IMR-90 (cell line): ENCODE measurements around the gene ADARB2. TPM values are rescaled to one million over a fixed set of nuclear protein-coding genes. Genes with fewer than 3 reads are reported as not detected.

Experiments used
- ATAC-seq: fragments of 200-7000 bp; cut with Tn5 transposase; 2 replicates; pipeline ENCODE4 v1.9.1; 2020; ENCODE audit warnings: low read depth, mild to moderate bottlenecking, moderate library complexity
- BruUV-seq: library from RNA; stranded (reverse); fragments of 400-500 nt; replicated peaks from 2 replicates; lab custom pipeline; 2021; lab: Mats Ljungman, UMichigan
- CTCF ChIA-PET: fragments of 300-600 bp; formaldehyde crosslinking; extraction: SDS; loops from one replicate; lab custom pipeline; 2021; ENCODE audit warnings: antibody characterized with exemption; lab: Yijun Ruan, JAX
- POLR2A ChIA-PET: fragments of 300-600 bp; sonication (Branson Sonifier 250); formaldehyde crosslinking; loops from one replicate; lab custom pipeline; 2022; ENCODE audit warnings: antibody characterized with exemption; ENCODE audit not compliant: unreplicated experiment; lab: Charles Lee
- DNase-seq: peaks from one replicate; pipeline ENCODE4 v3.0.0; 2013
- H2AFZ ChIP-seq: replicated peaks from 2 replicates; pipeline ENCODE3; 2013; ENCODE audit warnings: low read length, mild to moderate bottlenecking; ENCODE audit not compliant: poor library complexity
- H2AK5ac ChIP-seq: 2 replicates; pipeline ENCODE4 v1.6.1; 2013; ENCODE audit warnings: low read depth, low read length, inconsistent platforms
- H2AK9ac ChIP-seq: replicated peaks from 2 replicates; pipeline ENCODE3; 2013; ENCODE audit warnings: mild to moderate bottlenecking, low read depth, low read length, moderate library complexity; ENCODE audit not compliant: poor library complexity
- H2BK120ac ChIP-seq: 2 replicates; pipeline ENCODE4 v1.6.1; 2013; ENCODE audit warnings: low read depth, low read length, inconsistent platforms
- H2BK15ac ChIP-seq: 3 replicates; pipeline ENCODE4 v1.6.1; 2013; ENCODE audit warnings: low read depth, low read length, inconsistent platforms
- H2BK20ac ChIP-seq: 2 replicates; pipeline ENCODE4 v1.6.1; 2013; ENCODE audit warnings: low read depth, mild to moderate bottlenecking, inconsistent platforms, low read length, moderate library complexity
- H2BK5ac ChIP-seq: 2 replicates; pipeline ENCODE4 v1.6.1; 2013; ENCODE audit warnings: mild to moderate bottlenecking, low read depth, low read length, inconsistent platforms; ENCODE audit not compliant: poor library complexity, severe bottlenecking
- H3K14ac ChIP-seq: replicated peaks from 2 replicates; pipeline ENCODE4 v1.6.1; 2013; ENCODE audit warnings: low read depth, low read length, inconsistent platforms
- H3K18ac ChIP-seq: 2 replicates; pipeline ENCODE4 v1.6.1; 2013; ENCODE audit warnings: low read depth, low read length, control low read depth
- H3K23ac ChIP-seq: 2 replicates; pipeline ENCODE4 v1.6.1; 2013; ENCODE audit warnings: low read depth, low read length, inconsistent platforms
- H3K27ac ChIP-seq: 2 replicates; pipeline ENCODE4 v1.5.1; 2013; ENCODE audit warnings: mild to moderate bottlenecking, control low read depth, low read length; ENCODE audit not compliant: insufficient read depth
- H3K27me3 ChIP-seq: 2 replicates; pipeline ENCODE4 v1.6.1; 2013; ENCODE audit warnings: low read length; ENCODE audit not compliant: control insufficient read depth, insufficient read depth
- H3K36me3 ChIP-seq: 2 replicates; pipeline ENCODE4 v1.6.1; 2013; ENCODE audit warnings: low read length, mixed read lengths; ENCODE audit not compliant: control insufficient read depth, insufficient read depth
- H3K4ac ChIP-seq: 2 replicates; pipeline ENCODE4 v1.6.1; 2013; ENCODE audit warnings: low read depth, low read length, inconsistent platforms
- H3K4me1 ChIP-seq: 2 replicates; pipeline ENCODE4 v1.6.1; 2013; ENCODE audit warnings: low read length, mixed read lengths; ENCODE audit not compliant: control insufficient read depth, insufficient read depth
- H3K4me2 ChIP-seq: 2 replicates; pipeline ENCODE4 v1.6.1; 2013; ENCODE audit warnings: low read depth, mild to moderate bottlenecking, control low read depth, low read length, moderate library complexity
- H3K4me3 ChIP-seq: 2 replicates; pipeline ENCODE4 v1.5.1; 2013; ENCODE audit warnings: low read depth, mild to moderate bottlenecking, control low read depth, low read length, moderate library complexity; ENCODE audit not compliant: insufficient read depth
- H3K56ac ChIP-seq: 2 replicates; pipeline ENCODE4 v1.6.1; 2013; ENCODE audit warnings: low read length, inconsistent platforms; ENCODE audit not compliant: insufficient read depth; ENCODE audit errors: extremely low read depth
- H3K79me1 ChIP-seq, 2 experiments: 2 replicates each; pipeline ENCODE4 v1.6.1; 2013; ENCODE audit warnings: low read length in 2 of 2, inconsistent platforms in 1 of 2, low read depth in 1 of 2
- H3K9ac ChIP-seq: 2 replicates; pipeline ENCODE4 v1.6.1; 2013; ENCODE audit warnings: low read depth, low read length, control low read depth
- H3K9me1 ChIP-seq: 2 replicates; pipeline ENCODE4 v1.6.1; 2013; ENCODE audit warnings: low read length, inconsistent platforms; ENCODE audit not compliant: insufficient read depth
- H3K9me3 ChIP-seq: 2 replicates; pipeline ENCODE4 v1.6.1; 2013; ENCODE audit warnings: low read length; ENCODE audit not compliant: control insufficient read depth, insufficient read depth
- H4K20me1 ChIP-seq: 2 replicates; pipeline ENCODE4 v1.6.1; 2013; ENCODE audit warnings: low read length, inconsistent platforms; ENCODE audit not compliant: insufficient read depth
- H4K5ac ChIP-seq: 2 replicates; pipeline ENCODE4 v1.6.1; 2013; ENCODE audit warnings: mild to moderate bottlenecking, low read depth, low read length, control low read depth
- H4K8ac ChIP-seq, 2 experiments: 2 replicates each; pipeline ENCODE4 v1.6.1; 2013; ENCODE audit warnings: low read depth in 2 of 2, low read length in 2 of 2, control low read depth in 1 of 2, inconsistent platforms in 1 of 2
- H4K91ac ChIP-seq: 2 replicates; pipeline ENCODE4 v1.6.1; 2013; ENCODE audit warnings: low read depth, low read length, inconsistent platforms; ENCODE audit not compliant: insufficient read depth
- CHD1 ChIP-seq: IDR thresholded peaks from 2 replicates; pipeline ENCODE4 v1.6.1; 2012; ENCODE audit warnings: low read depth, low read length, improper control_type of control experiment
- ELK1 ChIP-seq: fragments of 150-350 bp; IDR thresholded peaks from 2 replicates; pipeline ENCODE4 v1.6.1; 2016; ENCODE audit warnings: low read depth, mild to moderate bottlenecking, low read length, moderate library complexity, borderline replicate concordance
- MAZ ChIP-seq: IDR thresholded peaks from 2 replicates; pipeline ENCODE4 v1.6.1; 2012; ENCODE audit warnings: low read depth, mild to moderate bottlenecking, low read length, improper control_type of control experiment, moderate library complexity, borderline replicate concordance
- RCOR1 ChIP-seq: IDR thresholded peaks from 2 replicates; pipeline ENCODE4 v1.6.1; 2012; ENCODE audit warnings: mild to moderate bottlenecking, low read length, improper control_type of control experiment; ENCODE audit not compliant: insufficient replicate concordance
- RFX5 ChIP-seq: IDR thresholded peaks from 2 replicates; pipeline ENCODE4 v1.8.0; 2012; ENCODE audit warnings: low read depth, mild to moderate bottlenecking, low read length, moderate library complexity
- SMC3 ChIP-seq: fragments of 150-350 bp; IDR thresholded peaks from 2 replicates; pipeline ENCODE4 v1.6.1; 2016; ENCODE audit warnings: low read depth, mild to moderate bottlenecking, antibody characterized with exemption, low read length, moderate library complexity
- WGBS, 2 experiments: methylation state at CpG; one replicate each; pipeline versions ENCODE4 v1.1.5 to v1.1.7; 2013; ENCODE audit warnings: missing lambda C conversion rate in 2 of 2; ENCODE audit not compliant: insufficient read length in 1 of 2; ENCODE audit errors: extremely low coverage in 2 of 2; 5-methylcytosine and 5-hydroxymethylcytosine counted together
- dilution Hi-C: fragments of 300-500 bp; cut with HindIII; formaldehyde crosslinking; loops from one replicate; pipeline ENCODE4 v1.14.3; 2018; ENCODE audit warnings: low sequenced_read_pairs; ENCODE audit not compliant: unreplicated experiment
- in situ Hi-C: fragments of 300-500 bp; cut with MboI; formaldehyde crosslinking; loops from 3 replicates; pipeline ENCODE4 v1.14.3; 2019; ENCODE audit warnings: low sequenced_read_pairs, inconsistent platforms, mixed read lengths
- intact Hi-C: fragments of 100-400 bp; cut with micrococcal nuclease; formaldehyde crosslinking; loops from 2 replicates; pipeline ENCODE4 v1.10.0; 2022
- polyA plus RNA-seq, 3 experiments: library from polyadenylated mRNA; depleted of rRNA; stranded (reverse); fragments of >200 nt; gene quantifications; 2 replicates each; pipeline ENCODE4 v1.2.3, GENCODE V29; 2012; ENCODE audit warnings: low replicate concordance in 1 of 3
- total RNA-seq: library from RNA; depleted of rRNA; stranded (reverse); fragments of >200 nt; gene quantifications from 2 replicates; pipeline ENCODE4 v1.2.3, GENCODE V29; 2012
- TF ChIP-seq, protein P1 (sequence below): fragments of 150-350 bp; IDR thresholded peaks from 2 replicates; pipeline ENCODE4 v1.6.1; 2017; ENCODE audit warnings: mild to moderate bottlenecking, antibody characterized with exemption, low read length, low read depth

ADARB2 gene
- total and polyA plus RNA-seq, 2 of the 4 experiments (the other 2 are of a cell fraction) = not detected

GRCh38 chr10:1643161-1643907, 94.0 kb downstream of the ADARB2 start:
- H3K4me1 ChIP-seq = no peaks in the 10 kb centered on the region
- no peaks in the 10 kb centered on the region for H3K9me1 ChIP-seq
- in situ Hi-C loops = no loop called here
- H3K36me3 ChIP-seq = no peaks in the 10 kb centered on the region
- no peak for ATAC-seq
- TF ChIP-seq RFX5 (no peak), CHD1 (no peak), MAZ (no peak), ELK1 (no peak), RCOR1 (no peak), SMC3 (no peak)
- TF ChIP-seq, protein P1, sequence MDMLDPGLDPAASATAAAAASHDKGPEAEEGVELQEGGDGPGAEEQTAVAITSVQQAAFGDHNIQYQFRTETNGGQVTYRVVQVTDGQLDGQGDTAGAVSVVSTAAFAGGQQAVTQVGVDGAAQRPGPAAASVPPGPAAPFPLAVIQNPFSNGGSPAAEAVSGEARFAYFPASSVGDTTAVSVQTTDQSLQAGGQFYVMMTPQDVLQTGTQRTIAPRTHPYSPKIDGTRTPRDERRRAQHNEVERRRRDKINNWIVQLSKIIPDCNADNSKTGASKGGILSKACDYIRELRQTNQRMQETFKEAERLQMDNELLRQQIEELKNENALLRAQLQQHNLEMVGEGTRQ = no peak
- no TSS peak for BruUV-seq
- POLR2A ChIA-PET = no interaction called here
- no peak overlapping the region for H4K8ac ChIP-seq
- dilution Hi-C loops = no loop called here
- H3K14ac ChIP-seq = no peak overlapping the region
- intact Hi-C loops = no loop called here
- no peaks in the 10 kb centered on the region for H4K20me1 ChIP-seq
- no peak for DNase-seq
- H2AK9ac ChIP-seq = no peak overlapping the region
- no peak overlapping the region for H2AK5ac ChIP-seq
- H3K9ac ChIP-seq = no peak overlapping the region
- H3K56ac ChIP-seq = no peak overlapping the region
- no peak overlapping the region for H3K4me3 ChIP-seq
- no peaks in the 10 kb centered on the region for H3K27me3 ChIP-seq
- H4K91ac ChIP-seq = no peak overlapping the region
- H2AFZ ChIP-seq = no peak overlapping the region
- no peak overlapping the region for H3K4me2 ChIP-seq
- H2BK120ac ChIP-seq = no peak overlapping the region
- H3K23ac ChIP-seq = no peak overlapping the region
- H3K4ac ChIP-seq = no peak overlapping the region
- no peak overlapping the region for H4K5ac ChIP-seq
- CTCF ChIA-PET = no interaction called here
- 5% methylated on average over 4 of the region's 11 CpGs; no CpG with 5 or more reads in 1 of the 2 experiments for WGBS, 2 experiments
- H3K18ac ChIP-seq = no peak overlapping the region
- H3K27ac ChIP-seq = no peak overlapping the region
- peaks cover 33% of the 10 kb centered on the region for H3K9me3 ChIP-seq
- no peak overlapping the region for H2BK5ac ChIP-seq
- H2BK15ac ChIP-seq = no peak overlapping the region
- H2BK20ac ChIP-seq = no peak overlapping the region
- no peaks in the 10 kb centered on the region for H3K79me1 ChIP-seq
